SU-DHL-6 (cell line): ENCODE measurements around the gene CAPN15.

Source experiments
- EZH2phosphoT487 ChIP-seq: fragments of 200-600 bp; sonication (generic), shearing (Covaris generic); conservative IDR thresholded peaks from 2 replicates; pipeline ENCODE4 v1.6.1; 2018; ENCODE audit warnings: mild to moderate bottlenecking, antibody characterized with exemption, low read length, moderate library complexity, mixed read lengths
- TF ChIP-seq, protein P1 (sequence below): fragments of 200-600 bp; sonication (generic); IDR thresholded peaks from one replicate; pipeline ENCODE4 v1.5.1; 2017; ENCODE audit warnings: antibody characterized with exemption, mild to moderate bottlenecking, low read length, moderate library complexity; ENCODE audit not compliant: insufficient read depth, poor library complexity, severe bottlenecking

DNA sequence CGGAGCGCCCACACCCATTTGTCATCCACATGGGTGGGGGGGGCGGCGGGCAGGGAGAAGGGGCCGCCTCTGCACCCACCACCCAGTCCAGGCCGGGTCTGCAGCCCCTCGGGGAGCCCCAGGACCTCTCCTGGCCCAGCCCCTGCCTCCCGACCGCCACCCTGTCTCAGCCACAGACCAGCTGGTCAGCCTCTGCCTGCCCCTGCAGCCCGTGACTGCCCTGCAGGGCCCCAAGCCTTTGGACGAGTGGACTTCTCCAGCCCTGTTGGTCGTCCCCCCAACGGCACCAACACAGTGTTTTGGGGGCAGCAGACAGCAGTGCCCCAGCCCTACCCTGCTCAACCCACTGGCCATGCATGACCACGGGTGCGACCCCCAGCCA lies 33.9 kb downstream of the CAPN15 start:
- TF ChIP-seq, protein P1, sequence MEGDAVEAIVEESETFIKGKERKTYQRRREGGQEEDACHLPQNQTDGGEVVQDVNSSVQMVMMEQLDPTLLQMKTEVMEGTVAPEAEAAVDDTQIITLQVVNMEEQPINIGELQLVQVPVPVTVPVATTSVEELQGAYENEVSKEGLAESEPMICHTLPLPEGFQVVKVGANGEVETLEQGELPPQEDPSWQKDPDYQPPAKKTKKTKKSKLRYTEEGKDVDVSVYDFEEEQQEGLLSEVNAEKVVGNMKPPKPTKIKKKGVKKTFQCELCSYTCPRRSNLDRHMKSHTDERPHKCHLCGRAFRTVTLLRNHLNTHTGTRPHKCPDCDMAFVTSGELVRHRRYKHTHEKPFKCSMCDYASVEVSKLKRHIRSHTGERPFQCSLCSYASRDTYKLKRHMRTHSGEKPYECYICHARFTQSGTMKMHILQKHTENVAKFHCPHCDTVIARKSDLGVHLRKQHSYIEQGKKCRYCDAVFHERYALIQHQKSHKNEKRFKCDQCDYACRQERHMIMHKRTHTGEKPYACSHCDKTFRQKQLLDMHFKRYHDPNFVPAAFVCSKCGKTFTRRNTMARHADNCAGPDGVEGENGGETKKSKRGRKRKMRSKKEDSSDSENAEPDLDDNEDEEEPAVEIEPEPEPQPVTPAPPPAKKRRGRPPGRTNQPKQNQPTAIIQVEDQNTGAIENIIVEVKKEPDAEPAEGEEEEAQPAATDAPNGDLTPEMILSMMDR = no peak
- no peak for TF ChIP-seq EZH2phosphoT487
